Measurements from ENCODE around the gene CDC42EP3. TPM values are rescaled to one million over a fixed set of nuclear protein-coding genes. Genes with fewer than 3 reads are reported as not detected.

The CDC42EP3 gene
- total RNA-seq, 4 donors from 2014 or later, result 8.1 to 24.7 (median 18.8) TPM

DNA sequence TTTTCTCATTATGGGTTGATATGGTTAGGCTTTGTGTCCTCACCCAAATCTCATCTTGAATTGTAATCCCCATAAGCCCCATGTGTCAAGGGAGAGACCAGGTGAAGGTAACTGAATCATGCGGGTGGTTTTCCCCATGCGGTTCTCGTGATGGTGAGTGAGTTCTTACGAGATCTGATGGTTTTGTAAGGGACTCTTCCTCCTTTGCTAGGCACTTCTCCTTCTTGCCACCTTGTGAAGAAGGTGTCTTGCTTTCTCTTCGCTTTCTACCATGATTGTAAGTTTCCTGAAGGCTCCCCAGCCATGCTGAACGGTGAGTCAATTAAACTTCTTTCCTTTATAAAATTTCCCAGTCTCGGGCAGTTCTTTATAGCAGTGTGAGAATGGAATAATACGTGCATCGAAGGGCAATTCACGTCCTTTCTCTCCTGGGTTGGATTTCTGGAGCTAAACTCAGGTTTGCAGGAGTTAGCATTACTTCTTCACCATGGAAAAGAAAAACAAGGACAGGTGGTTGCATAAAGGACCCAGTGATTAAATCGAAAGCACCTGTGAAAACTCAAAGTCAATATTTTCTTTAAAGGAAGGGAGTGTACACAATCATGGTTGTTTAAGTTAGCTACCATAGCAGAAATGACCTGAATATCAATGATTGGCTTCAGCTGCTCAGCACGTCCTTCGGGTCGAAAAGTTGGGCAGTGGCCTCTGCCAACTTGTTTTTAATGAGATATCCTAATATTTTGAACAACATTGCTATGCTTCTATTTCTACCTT is 54.1 kb downstream of the CDC42EP3 start:
- intact Hi-C loops (cut with DNase I), result no loop called here
- 92 to 93% methylated on average over 14 of the region's 14 CpGs for WGBS, 2 donors
- no peaks in the 10 kb centered on the region for H3K27me3 ChIP-seq
- H3K27ac ChIP-seq, result no peak overlapping the region
- H3K9me3 ChIP-seq, result no peaks in the 10 kb centered on the region
- H3K36me3 ChIP-seq, result no peaks in the 10 kb centered on the region
- H3K4me1 ChIP-seq, result peaks cover 0 to 12% of the 10 kb centered on the region in 2 donors
- DNase-seq, result no peak
- TF ChIP-seq POLR2A (IDR thresholded peaks at IDR 0.05), result no peak
- TF ChIP-seq, protein P1, sequence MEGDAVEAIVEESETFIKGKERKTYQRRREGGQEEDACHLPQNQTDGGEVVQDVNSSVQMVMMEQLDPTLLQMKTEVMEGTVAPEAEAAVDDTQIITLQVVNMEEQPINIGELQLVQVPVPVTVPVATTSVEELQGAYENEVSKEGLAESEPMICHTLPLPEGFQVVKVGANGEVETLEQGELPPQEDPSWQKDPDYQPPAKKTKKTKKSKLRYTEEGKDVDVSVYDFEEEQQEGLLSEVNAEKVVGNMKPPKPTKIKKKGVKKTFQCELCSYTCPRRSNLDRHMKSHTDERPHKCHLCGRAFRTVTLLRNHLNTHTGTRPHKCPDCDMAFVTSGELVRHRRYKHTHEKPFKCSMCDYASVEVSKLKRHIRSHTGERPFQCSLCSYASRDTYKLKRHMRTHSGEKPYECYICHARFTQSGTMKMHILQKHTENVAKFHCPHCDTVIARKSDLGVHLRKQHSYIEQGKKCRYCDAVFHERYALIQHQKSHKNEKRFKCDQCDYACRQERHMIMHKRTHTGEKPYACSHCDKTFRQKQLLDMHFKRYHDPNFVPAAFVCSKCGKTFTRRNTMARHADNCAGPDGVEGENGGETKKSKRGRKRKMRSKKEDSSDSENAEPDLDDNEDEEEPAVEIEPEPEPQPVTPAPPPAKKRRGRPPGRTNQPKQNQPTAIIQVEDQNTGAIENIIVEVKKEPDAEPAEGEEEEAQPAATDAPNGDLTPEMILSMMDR (IDR thresholded peaks at IDR 0.05), result no peak
- no peak overlapping the region for H3K4me3 ChIP-seq (replicated peaks in 1 of 3)

DNA sequence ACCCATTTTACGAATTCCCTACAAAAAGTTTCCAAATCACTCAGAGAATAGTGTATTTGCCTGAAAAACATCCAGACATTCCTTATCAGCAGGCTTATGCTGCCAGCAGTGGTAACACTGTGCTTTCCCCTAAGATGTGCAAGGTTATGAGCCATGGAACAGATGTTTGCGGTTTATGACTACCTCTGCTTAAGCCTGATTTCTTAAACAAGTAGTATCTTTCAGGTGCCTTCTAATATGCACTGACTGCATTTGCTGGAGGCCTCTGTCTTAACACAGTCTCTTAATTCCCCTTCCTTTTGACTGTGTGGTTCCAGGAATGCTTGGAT is 54.8 kb downstream of the CDC42EP3 start:
- WGBS, 2 donors, result 76 to 88% methylated on average over 2 of the region's 2 CpGs
- DNase-seq, result no peak
- Histone ChIP-seq H3K4me1 (peaks cover 0 to 12% of the 10 kb centered on the region in 2 donors), H3K27ac (no peak overlapping the region), H3K9me3 (no peaks in the 10 kb centered on the region), H3K36me3 (no peaks in the 10 kb centered on the region), H3K27me3 (no peaks in the 10 kb centered on the region), H3K4me3 (replicated peaks in 1 of 3) (no peak overlapping the region)
- intact Hi-C loops (cut with DNase I), result no loop called here
- TF ChIP-seq, protein P1 (IDR thresholded peaks at IDR 0.05), result no peak
- TF ChIP-seq POLR2A (IDR thresholded peaks at IDR 0.05), result no peak

DNA sequence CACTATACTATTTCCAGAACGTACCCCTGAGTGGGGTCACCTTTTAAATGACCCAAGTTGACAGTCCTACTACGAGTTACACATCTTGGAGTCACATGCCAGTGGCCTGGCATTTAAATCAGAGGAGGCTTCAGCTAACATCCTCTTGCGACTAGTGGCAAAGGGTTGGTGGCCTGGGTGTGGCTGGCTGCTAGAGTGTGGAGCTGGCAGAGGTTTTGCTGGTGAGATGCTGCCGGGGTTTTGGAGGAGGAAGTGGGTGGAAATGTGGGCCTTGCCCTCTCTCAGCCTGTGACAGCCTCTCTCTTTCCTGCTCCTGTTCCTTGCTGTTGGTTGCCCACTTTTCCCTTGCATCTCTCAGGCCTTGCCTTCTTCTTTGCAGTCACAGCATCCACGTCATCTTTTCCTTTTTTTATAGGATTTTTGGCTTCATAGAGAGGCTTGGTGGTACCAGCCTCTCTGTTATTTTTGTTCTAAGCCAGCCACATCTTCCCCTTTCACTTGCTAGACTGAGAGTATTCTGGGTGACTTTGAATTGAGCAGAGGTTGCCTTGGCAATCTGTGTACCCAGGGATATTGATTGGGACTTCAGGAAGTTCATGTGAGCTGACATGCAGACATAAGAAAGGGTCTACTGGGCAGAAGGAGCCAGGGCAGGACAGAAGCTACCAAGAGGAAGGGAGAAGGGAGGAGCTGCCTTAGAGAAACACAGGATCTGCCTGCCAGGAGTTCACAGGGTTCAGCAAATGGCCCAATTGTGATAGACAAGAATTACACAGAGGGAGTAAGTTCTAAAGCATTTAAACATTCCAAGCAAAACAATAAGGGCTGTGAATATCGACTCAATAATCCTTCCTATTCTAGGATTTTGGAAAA is 55.4 kb downstream of the CDC42EP3 start:
- peak; percentile 12 to 15 for DNase-seq
- no peak overlapping the region for H3K27ac ChIP-seq
- H3K4me1 ChIP-seq, result peaks cover 0 to 12% of the 10 kb centered on the region in 2 donors
- no peak overlapping the region for H3K4me3 ChIP-seq (replicated peaks in 1 of 3)
- no peaks in the 10 kb centered on the region for H3K36me3 ChIP-seq
- intact Hi-C loops (cut with DNase I), result no loop called here
- TF ChIP-seq, protein P1 (IDR thresholded peaks at IDR 0.05), result no peak
- no peak for TF ChIP-seq POLR2A (IDR thresholded peaks at IDR 0.05)
- WGBS, 2 donors, result 77 to 85% methylated on average over 6 of the region's 6 CpGs
- no peaks in the 10 kb centered on the region for H3K27me3 ChIP-seq
- no peaks in the 10 kb centered on the region for H3K9me3 ChIP-seq

DNA sequence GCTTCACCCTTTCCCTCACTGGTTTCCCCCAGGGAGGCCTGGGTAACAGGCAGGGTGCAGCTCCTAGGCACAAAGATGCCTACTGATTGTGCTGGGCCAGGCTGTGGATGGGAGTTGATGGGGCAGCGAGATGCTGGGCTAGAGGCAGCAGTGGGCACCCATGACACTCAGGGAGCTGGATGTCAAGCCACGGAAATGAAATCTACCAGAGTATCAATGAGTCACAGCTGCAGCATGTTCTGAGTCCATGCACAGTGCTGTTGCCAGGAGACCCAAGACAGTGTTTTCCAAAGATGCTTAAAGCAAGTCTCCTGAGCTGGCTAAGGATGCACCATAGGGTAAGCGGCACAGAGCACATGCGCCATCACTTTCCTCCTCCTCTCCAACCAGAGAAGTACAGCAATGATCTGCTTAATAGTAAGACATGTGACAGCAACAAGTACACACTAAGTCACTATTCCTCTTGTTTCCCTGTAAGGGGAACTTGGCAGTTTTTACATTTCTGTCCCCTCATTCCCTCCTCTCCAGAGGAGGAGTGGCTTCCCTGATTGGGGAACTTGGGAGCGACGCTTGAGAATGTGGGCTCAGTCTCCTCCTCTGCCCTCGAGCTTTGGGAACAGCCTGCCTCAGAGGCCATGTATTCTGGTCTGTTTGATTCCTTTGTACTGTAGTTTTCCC is 57.2 kb downstream of the CDC42EP3 start:
- TF ChIP-seq POLR2A (IDR thresholded peaks at IDR 0.05), result no peak
- TF ChIP-seq, protein P1 (IDR thresholded peaks at IDR 0.05), result no peak
- peaks cover 0 to 18% of the 10 kb centered on the region in 2 donors for H3K4me1 ChIP-seq
- no peak overlapping the region for H3K27ac ChIP-seq
- no peaks in the 10 kb centered on the region for H3K9me3 ChIP-seq
- H3K27me3 ChIP-seq, result no peaks in the 10 kb centered on the region
- H3K36me3 ChIP-seq, result no peaks in the 10 kb centered on the region
- no peak for DNase-seq
- intact Hi-C loops (cut with DNase I), result no loop called here
- 88 to 90% methylated on average over 7 of the region's 7 CpGs for WGBS, 2 donors
- no peak overlapping the region for H3K4me3 ChIP-seq (replicated peaks in 1 of 3)

All from thyroid gland (tissue), 4 donors.